ENCODE results near the gene LMO7. TPM values are rescaled to one million over a fixed set of nuclear protein-coding genes. Genes with fewer than 3 reads are reported as not detected.

Gene LMO7
- total RNA-seq, 1 experiment from 2014 or later, result 20.4 TPM

DNA sequence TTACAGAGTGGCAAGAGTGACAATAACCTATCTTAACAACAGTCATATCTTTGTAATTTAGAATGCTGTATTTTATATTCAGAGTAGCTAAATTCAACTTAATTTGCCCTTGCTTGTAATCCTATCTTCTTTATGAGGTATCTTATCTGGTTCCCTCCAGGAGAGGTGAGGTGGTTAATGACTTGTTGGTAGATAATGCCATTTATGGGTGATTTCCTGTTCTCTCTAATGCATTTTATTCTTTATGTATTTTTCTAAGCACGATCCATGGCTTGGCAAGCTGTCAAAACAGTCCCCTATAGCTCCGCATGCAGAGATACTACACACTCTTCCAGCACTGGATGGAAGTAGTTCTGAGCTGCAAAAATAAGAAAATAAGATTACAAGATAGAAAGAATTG is 267.9 kb downstream of the LMO7 start:
- peaks cover 20 to 31% of the 10 kb centered on the region in 2 experiments for H3K4me1 Mint-ChIP-seq
- no peak overlapping the region for H3K27ac Mint-ChIP-seq
- Histone ChIP-seq H3K79me1 (ENCODE audit: insufficient read depth, low read depth, low read length, poor library complexity, severe bottlenecking) (no peaks in the 10 kb centered on the region), H4K5ac (ENCODE audit: insufficient read length, low read depth, low read length) (no peak overlapping the region), H3K27me3 (ENCODE audit: insufficient read depth, low read length) (no peaks in the 10 kb centered on the region), H3K56ac (ENCODE audit: insufficient read length, low read depth, low read length) (no peak overlapping the region), H3K27ac (ENCODE audit: insufficient read length, low read depth, low read length) (no peak overlapping the region), H3K4ac (ENCODE audit: low read depth, low read length) (no peak overlapping the region), H3K9ac (ENCODE audit: extremely low read depth, insufficient read length, low read length) (no peak overlapping the region), H3K4me2 (ENCODE audit: insufficient read depth, insufficient read length, low read length) (no peak overlapping the region), H4K20me1 (ENCODE audit: control insufficient read depth, insufficient read depth, insufficient read length) (no peaks in the 10 kb centered on the region), H3K23me2 (ENCODE audit: insufficient read length, low read depth, low read length, poor library complexity, severe bottlenecking) (no peaks in the 10 kb centered on the region), H4K91ac (ENCODE audit: insufficient read length, low read depth, low read length) (no peak overlapping the region), H2BK20ac (ENCODE audit: low read depth, low read length, poor library complexity, severe bottlenecking) (no peak overlapping the region), H4K8ac (replicated peaks; ENCODE audit: insufficient read length, low read depth, low read length) (no peak overlapping the region), H2AFZ (ENCODE audit: low read length) (no peak overlapping the region), H2BK120ac (ENCODE audit: low read depth, low read length, poor library complexity, severe bottlenecking) (no peak overlapping the region), H2BK5ac (ENCODE audit: insufficient read length, low read length) (no peak overlapping the region), H2BK12ac (ENCODE audit: insufficient read length, low read depth, low read length) (no peak overlapping the region), H3K14ac (ENCODE audit: insufficient read depth, low read length) (no peak overlapping the region), H2BK15ac (ENCODE audit: low read depth, low read length) (no peak overlapping the region), H3K18ac (ENCODE audit: insufficient read length, low read depth, low read length) (no peak overlapping the region), H3T11ph (ENCODE audit: low read length) (no peak overlapping the region), H3K9me3 (ENCODE audit: control insufficient read depth, low read depth, low read length) (no peaks in the 10 kb centered on the region), H3K23ac (ENCODE audit: insufficient read length, low read depth, low read length) (no peak overlapping the region), H3K4me1 (ENCODE audit: insufficient read depth, low read length) (no peaks in the 10 kb centered on the region), H2AK5ac (ENCODE audit: insufficient read length, low read length) (no peak overlapping the region), H3K79me2 (ENCODE audit: insufficient read depth, low read length) (no peaks in the 10 kb centered on the region)
- H3K4me3 Mint-ChIP-seq, result no peak overlapping the region
- no CpG with 5 or more reads among the region's 2 CpGs for WGBS (ENCODE audit: extremely low coverage, insufficient read length, low lambda C conversion rate)
- no peak for DNase-seq
- H3K9me3 Mint-ChIP-seq, result no peaks in the 10 kb centered on the region
- TF ChIP-seq, protein P1, sequence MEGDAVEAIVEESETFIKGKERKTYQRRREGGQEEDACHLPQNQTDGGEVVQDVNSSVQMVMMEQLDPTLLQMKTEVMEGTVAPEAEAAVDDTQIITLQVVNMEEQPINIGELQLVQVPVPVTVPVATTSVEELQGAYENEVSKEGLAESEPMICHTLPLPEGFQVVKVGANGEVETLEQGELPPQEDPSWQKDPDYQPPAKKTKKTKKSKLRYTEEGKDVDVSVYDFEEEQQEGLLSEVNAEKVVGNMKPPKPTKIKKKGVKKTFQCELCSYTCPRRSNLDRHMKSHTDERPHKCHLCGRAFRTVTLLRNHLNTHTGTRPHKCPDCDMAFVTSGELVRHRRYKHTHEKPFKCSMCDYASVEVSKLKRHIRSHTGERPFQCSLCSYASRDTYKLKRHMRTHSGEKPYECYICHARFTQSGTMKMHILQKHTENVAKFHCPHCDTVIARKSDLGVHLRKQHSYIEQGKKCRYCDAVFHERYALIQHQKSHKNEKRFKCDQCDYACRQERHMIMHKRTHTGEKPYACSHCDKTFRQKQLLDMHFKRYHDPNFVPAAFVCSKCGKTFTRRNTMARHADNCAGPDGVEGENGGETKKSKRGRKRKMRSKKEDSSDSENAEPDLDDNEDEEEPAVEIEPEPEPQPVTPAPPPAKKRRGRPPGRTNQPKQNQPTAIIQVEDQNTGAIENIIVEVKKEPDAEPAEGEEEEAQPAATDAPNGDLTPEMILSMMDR (conservative IDR thresholded peaks at IDR 0.05), result no peak
- no peaks in the 10 kb centered on the region for H3K36me3 Mint-ChIP-seq (ENCODE audit: insufficient read depth in 1 of 3, low read depth in 3 of 3)
- no peaks in the 10 kb centered on the region for H3K27me3 Mint-ChIP-seq (ENCODE audit: low read depth)
